Activated CD4-positive, alpha-beta T cell treated with anti-CD3 and anti-CD28 coated beads, Interleukin-2, amount 10 ng/mL, durations not matched to agents 7 days and 5 days (primary cell): Measurements from ENCODE around the gene PHETA1. TPM values are rescaled to one million over a fixed set of nuclear protein-coding genes. Genes with fewer than 3 reads are reported as not detected.

Experiments
- CTCF ChIA-PET: fragments of 350-600 bp; sonication (Branson Sonifier 250); formaldehyde crosslinking; loops from one replicate; lab custom pipeline; 2021; ENCODE audit warnings: antibody characterized with exemption; lab: Charles Lee
- POLR2A ChIA-PET: fragments of 350-600 bp; sonication (Branson Sonifier 250); formaldehyde crosslinking; loops from one replicate; lab custom pipeline; 2021; ENCODE audit warnings: antibody characterized with exemption; lab: Charles Lee
- DNase-seq: peaks from one replicate; pipeline ENCODE4 v3.0.0-alpha.2; 2020
- H3K27ac Mint-ChIP-seq: one replicate; pipeline ENCODE4 v1.8.0; 2021; ENCODE audit warnings: mild to moderate bottlenecking, moderate library complexity, mixed read lengths
- H3K27me3 Mint-ChIP-seq: one replicate; pipeline ENCODE4 v1.8.0; 2021; ENCODE audit warnings: mixed read lengths
- H3K36me3 Mint-ChIP-seq: one replicate; pipeline ENCODE4 v1.8.0; 2021; ENCODE audit warnings: low read depth, mixed read lengths
- H3K4me1 Mint-ChIP-seq: one replicate; pipeline ENCODE4 v1.8.0; 2021; ENCODE audit warnings: mixed read lengths
- H3K4me3 Mint-ChIP-seq: one replicate; pipeline ENCODE4 v1.8.0; 2021; ENCODE audit warnings: mild to moderate bottlenecking, moderate library complexity, mixed read lengths
- H3K9me3 Mint-ChIP-seq: one replicate; pipeline ENCODE4 v1.8.0; 2021; ENCODE audit warnings: mixed read lengths
- total RNA-seq, 2 experiments: library from RNA; stranded (reverse); gene quantifications; one replicate each; pipeline ENCODE4 v1.2.3, GENCODE V29; 2021

The PHETA1 gene
- total RNA-seq: under 1 TPM; 0.69 to 0.97 TPM

GRCh38 chr12:111368788-111369495 is at the start of gene PHETA1:
Gene PHETA1 (minus strand): TSS chr12:111369095. CDS start chr12:111363427, 5,668 bp downstream.
- DNase-seq: peak; percentile 82
- Mint-ChIP-seq H3K9me3 (no peaks in the 10 kb centered on the region), H3K4me3 (peak within 1 kb of the TSS; percentile 77), H3K27me3 (peaks cover 22% of the 10 kb centered on the region), H3K27ac (no peak within 1 kb of the TSS), H3K4me1 (peaks cover 10% of the 10 kb centered on the region), H3K36me3 (no peaks in the 10 kb centered on the region)
- ChIA-PET CTCF (interaction anchor here (1.0 to 3.7 kb wide), 5 partner anchors 8 to 75 kb away, joined by 3 to 16 read pairs (median 4); no protein-coding TSS in a partner anchor), POLR2A (interaction anchor here (0.6 kb wide), 1 partner anchor 8 kb away, joined by 5 read pairs; no protein-coding TSS in a partner anchor)

GRCh38 chr12:111418594-111418880 is 49.6 kb upstream of the PHETA1 start:
- Mint-ChIP-seq H3K36me3 (peaks cover 40% of the 10 kb centered on the region), H3K27ac (no peak overlapping the region), H3K4me3 (no peak overlapping the region), H3K27me3 (no peaks in the 10 kb centered on the region), H3K4me1 (peaks cover 27% of the 10 kb centered on the region), H3K9me3 (no peaks in the 10 kb centered on the region)
- CTCF ChIA-PET: no interaction called here
- POLR2A ChIA-PET: no interaction called here
- no peak for DNase-seq

- no peaks in the 10 kb centered on the region for H3K9me3 Mint-ChIP-seq
- H3K27ac Mint-ChIP-seq: no peak overlapping the region
- DNase-seq: no peak
- H3K4me1 Mint-ChIP-seq: peaks cover 31% of the 10 kb centered on the region
- ChIA-PET POLR2A (no interaction called here), CTCF (no interaction called here)
- H3K4me3 Mint-ChIP-seq: no peak overlapping the region
- peaks cover 42% of the 10 kb centered on the region for H3K36me3 Mint-ChIP-seq
- H3K27me3 Mint-ChIP-seq: no peaks in the 10 kb centered on the region
Measured at GRCh38 chr12:111417784-111418593, 49.1 kb upstream of the PHETA1 start.

- POLR2A ChIA-PET: no interaction called here
- H3K27me3 Mint-ChIP-seq: no peaks in the 10 kb centered on the region
- peaks cover 38% of the 10 kb centered on the region for H3K36me3 Mint-ChIP-seq
- H3K9me3 Mint-ChIP-seq: no peaks in the 10 kb centered on the region
- CTCF ChIA-PET: interaction anchor here (1.2 kb wide), 1 partner anchor 25 kb away, joined by 3 read pairs; no protein-coding TSS in a partner anchor
- H3K27ac Mint-ChIP-seq: no peak overlapping the region
- peaks cover 36% of the 10 kb centered on the region for H3K4me1 Mint-ChIP-seq
- no peak overlapping the region for H3K4me3 Mint-ChIP-seq
- DNase-seq: no peak
Measured at GRCh38 chr12:111417290-111417689, 48.4 kb upstream of the PHETA1 start.

- Mint-ChIP-seq H3K9me3 (no peaks in the 10 kb centered on the region), H3K27ac (no peak overlapping the region), H3K4me1 (peaks cover 48% of the 10 kb centered on the region), H3K36me3 (peaks cover 23% of the 10 kb centered on the region), H3K4me3 (no peak overlapping the region), H3K27me3 (no peaks in the 10 kb centered on the region)
- no peak for DNase-seq
- ChIA-PET CTCF (interaction anchor here (2.0 to 2.8 kb wide), 2 partner anchors 20 to 36 kb away, joined by 5 to 18 read pairs; no protein-coding TSS in a partner anchor), POLR2A (no interaction called here)
Measured at GRCh38 chr12:111414711-111415252, 45.9 kb upstream of the PHETA1 start.

GRCh38 chr12:111413442-111414086 is 44.7 kb upstream of the PHETA1 start:
- H3K4me1 Mint-ChIP-seq: peaks cover 59% of the 10 kb centered on the region
- H3K9me3 Mint-ChIP-seq: no peaks in the 10 kb centered on the region
- no peak overlapping the region for H3K27ac Mint-ChIP-seq
- ChIA-PET POLR2A (no interaction called here), CTCF (interaction anchor here (1.1 to 3.3 kb wide), 8 partner anchors 12 to 338 kb away, joined by 3 to 19 read pairs (median 8); no protein-coding TSS in a partner anchor)
- no peak for DNase-seq
- H3K36me3 Mint-ChIP-seq: peaks cover 20% of the 10 kb centered on the region
- no peak overlapping the region for H3K4me3 Mint-ChIP-seq
- no peaks in the 10 kb centered on the region for H3K27me3 Mint-ChIP-seq

- ChIA-PET CTCF (interaction anchor here (1.0 to 3.3 kb wide), 10 partner anchors 13 to 339 kb away, joined by 3 to 19 read pairs (median 7); no protein-coding TSS in a partner anchor), POLR2A (no interaction called here)
- Mint-ChIP-seq H3K9me3 (no peaks in the 10 kb centered on the region), H3K27me3 (no peaks in the 10 kb centered on the region), H3K4me3 (no peak overlapping the region), H3K36me3 (peaks cover 24% of the 10 kb centered on the region), H3K4me1 (peaks cover 66% of the 10 kb centered on the region), H3K27ac (peak overlapping the region; percentile 88)
- DNase-seq: no peak
Measured at GRCh38 chr12:111412830-111413441, 44.0 kb upstream of the PHETA1 start.

- Mint-ChIP-seq H3K27me3 (no peaks in the 10 kb centered on the region), H3K4me3 (peak overlapping the region; percentile 1), H3K27ac (peak overlapping the region; percentile 88), H3K4me1 (peaks cover 72% of the 10 kb centered on the region), H3K9me3 (no peaks in the 10 kb centered on the region), H3K36me3 (peaks cover 26% of the 10 kb centered on the region)
- CTCF ChIA-PET: interaction anchor here (0.7 to 3.3 kb wide), 10 partner anchors 9 to 43 kb away, joined by 3 to 19 read pairs (median 7); no protein-coding TSS in a partner anchor
- POLR2A ChIA-PET: interaction anchor here (1.0 kb wide), 1 partner anchor 18 kb away, joined by 4 read pairs; no protein-coding TSS in a partner anchor
- no peak for DNase-seq
Measured at GRCh38 chr12:111412007-111412829, 43.3 kb upstream of the PHETA1 start.

- DNase-seq: no peak
- H3K27me3 Mint-ChIP-seq: no peaks in the 10 kb centered on the region
- peak overlapping the region; percentile 36 for H3K27ac Mint-ChIP-seq
- CTCF ChIA-PET: interaction anchor here (0.6 to 3.3 kb wide), 7 partner anchors 8 to 777 kb away, joined by 3 to 19 read pairs (median 5); no protein-coding TSS in a partner anchor
- POLR2A ChIA-PET: interaction anchor here (1.0 kb wide), 1 partner anchor 19 kb away, joined by 4 read pairs; no protein-coding TSS in a partner anchor
- no peak overlapping the region for H3K4me3 Mint-ChIP-seq
- peaks cover 24% of the 10 kb centered on the region for H3K36me3 Mint-ChIP-seq
- H3K4me1 Mint-ChIP-seq: peaks cover 76% of the 10 kb centered on the region
- H3K9me3 Mint-ChIP-seq: no peaks in the 10 kb centered on the region
Measured at GRCh38 chr12:111411185-111411764, 42.4 kb upstream of the PHETA1 start.

GRCh38 chr12:111410431-111411184 is 41.7 kb upstream of the PHETA1 start:
- CTCF ChIA-PET: interaction anchor here (0.6 to 3.6 kb wide), 6 partner anchors 14 to 776 kb away, joined by 3 to 28 read pairs (median 9); no protein-coding TSS in a partner anchor
- H3K9me3 Mint-ChIP-seq: no peaks in the 10 kb centered on the region
- H3K27me3 Mint-ChIP-seq: no peaks in the 10 kb centered on the region
- peak overlapping the region; percentile 36 for H3K27ac Mint-ChIP-seq
- peaks cover 74% of the 10 kb centered on the region for H3K4me1 Mint-ChIP-seq
- no peak for DNase-seq
- no peak overlapping the region for H3K4me3 Mint-ChIP-seq
- POLR2A ChIA-PET: no interaction called here
- peaks cover 21% of the 10 kb centered on the region for H3K36me3 Mint-ChIP-seq
